Smooth muscle cell of the brain vasculature (primary cell): ENCODE data around the gene C19orf25.
"Not testable (repeated sequence)": the region's sequence is repeated elsewhere in the genome, so short reads cannot be mapped to it uniquely, and the experiment has no call there.

Experiments used
- DNase-seq: peaks from one replicate; pipeline ENCODE4 v3.0.0-alpha.2; 2012; ENCODE audit warnings: low read depth, low spot score

Gene C19orf25

DNA sequence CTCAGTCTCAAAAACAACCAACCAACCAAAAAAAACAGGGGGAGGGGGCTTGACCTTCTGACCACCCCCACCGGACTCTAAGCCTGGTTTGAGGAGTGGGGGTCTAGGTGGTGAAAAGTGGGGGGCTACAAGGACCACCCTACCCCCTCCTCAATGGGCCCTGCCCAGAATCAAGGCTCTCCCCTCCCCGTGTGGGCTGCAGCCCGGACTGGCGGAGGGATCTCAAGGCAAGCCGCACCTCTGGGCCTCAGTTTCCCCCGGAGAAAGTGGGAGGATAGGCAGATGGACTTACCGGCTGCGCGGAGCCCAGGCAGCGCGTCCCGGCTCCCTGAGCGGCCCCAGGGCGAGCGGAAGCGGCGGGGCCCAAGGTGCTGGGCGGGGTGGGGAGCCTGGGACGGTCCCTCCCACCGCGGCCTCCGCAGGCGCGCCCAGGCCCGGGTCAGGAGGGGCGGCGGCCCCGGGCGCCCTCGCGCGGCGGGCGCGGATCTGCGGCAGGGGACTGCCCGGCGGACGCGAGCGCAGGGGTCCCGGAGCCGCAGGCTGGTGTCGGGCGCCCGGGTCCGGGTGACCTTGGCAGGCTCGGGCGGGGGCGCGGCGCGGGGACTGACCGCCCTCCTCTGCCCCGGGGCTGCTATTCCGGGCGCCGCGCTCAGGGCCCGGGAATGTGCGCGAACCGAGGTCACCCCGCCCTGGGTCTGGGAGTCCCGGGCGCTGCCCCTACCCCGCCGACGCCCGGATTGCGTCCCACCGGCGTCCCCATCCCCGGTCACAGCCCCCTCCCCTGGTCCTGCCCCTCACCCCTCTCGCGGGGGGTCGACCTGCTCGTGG lies 33.9 kb upstream of the C19orf25 start, which contains the start of gene ADAMTSL5:
Gene ADAMTSL5, minus strand, starts transcription at position 349 of the 828 bp plus-strand sequence. CDS start 2,076 bp downstream, outside the sequence.
- DNase-seq = no peak

DNA sequence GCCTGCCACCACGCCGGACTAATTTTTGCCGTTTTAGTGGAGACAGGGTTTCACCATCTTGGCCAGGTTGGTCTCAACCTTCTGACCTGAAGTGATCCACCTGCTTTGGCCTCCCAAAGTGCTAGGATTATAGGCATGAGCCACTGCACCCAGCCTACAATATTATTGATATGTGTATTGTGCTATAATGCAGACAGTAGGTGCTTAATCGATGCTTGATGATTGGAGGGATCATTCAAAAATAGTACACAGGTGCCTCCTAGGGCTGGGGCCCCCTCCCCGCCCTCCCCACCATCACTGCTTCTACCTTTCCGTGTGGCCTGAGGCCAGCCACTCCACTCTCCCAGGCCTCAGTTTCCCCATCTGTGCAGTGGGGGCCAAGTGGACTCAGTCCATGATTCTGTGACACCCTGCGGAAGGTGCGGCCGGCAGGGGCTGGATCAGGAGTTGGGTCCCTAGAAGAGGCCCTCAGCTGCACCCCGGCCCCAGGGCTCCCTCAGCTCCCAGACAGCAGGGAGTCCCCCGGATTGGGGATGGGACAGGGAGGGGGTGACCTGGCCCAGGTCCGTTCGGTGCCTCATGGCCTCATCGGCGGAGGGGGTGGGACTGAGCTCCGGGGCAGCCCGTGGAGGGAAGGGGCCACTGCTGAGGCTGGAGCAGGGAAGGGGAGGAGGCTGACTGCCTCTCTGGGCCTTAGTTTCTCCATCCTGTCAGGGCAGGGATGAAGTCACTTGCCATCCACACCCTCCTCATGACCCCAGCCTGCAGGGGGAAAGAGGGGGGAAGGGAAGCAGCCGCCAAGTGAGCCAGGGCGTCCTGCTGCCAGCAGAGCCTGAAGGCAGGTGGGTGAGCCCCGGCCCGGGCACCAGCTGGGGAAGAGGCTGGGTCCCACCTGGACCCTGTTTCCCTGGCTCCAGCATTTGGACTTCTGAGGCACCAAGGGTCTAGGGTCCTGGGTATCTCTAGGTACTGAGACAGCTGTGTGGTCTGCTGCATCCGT lies 32.6 kb upstream of the C19orf25 start:
- DNase-seq = no peak

DNA sequence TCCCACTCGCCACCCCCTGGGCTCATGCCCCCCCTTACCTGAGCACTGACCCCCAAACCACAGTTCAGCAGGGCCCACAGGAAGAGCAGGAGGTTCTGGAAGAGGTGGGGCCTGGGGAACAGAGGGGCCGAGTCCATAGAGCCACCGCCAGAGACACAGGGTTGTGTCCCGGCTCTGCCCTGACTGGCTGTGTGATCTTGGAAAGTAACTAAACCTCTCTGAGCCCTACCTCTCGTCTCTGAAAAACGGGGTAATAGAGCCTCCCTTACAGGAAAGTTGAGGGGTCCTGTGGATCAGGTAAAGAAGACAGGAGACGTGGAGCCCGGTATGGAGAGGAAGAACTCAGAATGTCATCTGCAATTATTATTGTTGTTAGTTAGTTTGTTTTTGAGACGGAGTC lies 31.8 kb upstream of the C19orf25 start:
- DNase-seq = no peak

DNA sequence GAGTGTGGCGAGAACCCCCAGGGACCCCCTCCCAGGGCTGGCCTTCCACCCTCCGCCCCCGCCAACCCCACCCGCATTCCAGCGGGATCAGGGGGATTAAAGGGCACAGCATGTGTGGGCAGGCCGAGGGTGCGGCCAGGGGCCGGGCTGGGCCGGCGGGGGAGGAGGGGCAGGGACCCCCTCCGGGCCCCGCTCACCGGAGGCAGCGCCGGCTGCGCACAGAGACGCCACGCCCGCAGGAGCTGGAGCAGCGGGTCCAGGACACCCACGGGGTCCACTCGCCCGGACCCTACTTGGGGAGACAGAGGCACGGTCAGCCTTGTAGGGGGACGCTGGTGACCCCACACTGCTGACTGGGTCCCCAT lies 31.4 kb upstream of the C19orf25 start:
- no peak for DNase-seq

DNA sequence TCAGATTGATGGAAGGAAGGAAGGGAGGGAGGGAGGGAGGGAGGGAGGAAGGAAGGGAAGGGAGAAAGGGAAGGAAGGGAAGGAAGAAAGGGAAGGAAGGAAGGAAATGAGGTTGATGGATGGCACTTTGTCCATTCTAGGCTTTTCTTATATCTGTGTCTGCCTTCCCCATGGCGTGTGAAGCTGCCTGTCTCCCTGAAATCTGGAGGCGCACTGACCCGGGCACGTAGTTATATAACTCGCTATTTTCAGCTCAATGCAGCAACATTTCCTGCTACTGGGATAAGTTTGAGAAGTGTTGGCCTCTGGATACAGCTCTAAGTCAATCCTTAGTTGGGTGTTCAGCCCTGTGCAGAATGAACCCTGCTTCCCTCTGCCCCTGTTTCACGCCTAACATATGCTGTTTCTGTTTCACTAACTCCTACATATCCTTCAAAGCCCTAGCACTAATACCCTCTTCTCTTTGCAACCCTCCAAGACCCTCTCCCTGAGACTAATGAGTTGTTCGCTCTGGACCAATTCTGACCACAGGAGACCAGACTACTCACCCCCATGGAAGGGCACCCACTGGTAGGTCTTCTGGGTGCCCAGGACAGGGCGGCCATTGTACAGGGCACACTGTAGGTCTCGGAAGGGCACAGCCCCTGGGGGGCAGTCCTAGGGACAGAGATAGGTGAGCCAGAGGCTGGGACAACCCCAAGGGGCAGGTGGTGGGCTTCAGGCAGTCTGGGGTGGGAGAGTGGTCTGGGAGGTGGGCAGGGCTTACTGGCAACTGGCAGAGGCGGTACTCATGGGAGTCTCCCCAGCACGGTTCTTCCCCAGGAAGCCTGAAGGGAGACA lies 30.8 kb upstream of the C19orf25 start:
- DNase-seq = no peak

DNA sequence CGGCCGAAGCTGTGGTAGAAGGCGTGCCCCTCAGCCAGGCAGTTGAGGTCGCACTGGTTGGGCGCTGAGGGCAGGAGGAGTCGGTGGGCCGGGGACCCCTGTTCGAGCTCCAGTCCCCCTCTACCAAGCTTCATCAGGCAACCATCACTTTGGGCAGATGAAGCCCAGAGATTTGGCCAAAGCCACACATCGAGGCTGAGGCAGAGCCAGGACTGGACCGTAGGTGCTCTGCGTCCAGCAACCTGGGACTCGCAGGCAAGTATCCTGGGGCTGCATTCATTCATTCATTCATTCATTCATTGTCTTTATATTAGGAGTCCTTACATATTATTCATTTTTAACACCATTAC lies 29.5 kb upstream of the C19orf25 start:
- no peak for DNase-seq

DNA sequence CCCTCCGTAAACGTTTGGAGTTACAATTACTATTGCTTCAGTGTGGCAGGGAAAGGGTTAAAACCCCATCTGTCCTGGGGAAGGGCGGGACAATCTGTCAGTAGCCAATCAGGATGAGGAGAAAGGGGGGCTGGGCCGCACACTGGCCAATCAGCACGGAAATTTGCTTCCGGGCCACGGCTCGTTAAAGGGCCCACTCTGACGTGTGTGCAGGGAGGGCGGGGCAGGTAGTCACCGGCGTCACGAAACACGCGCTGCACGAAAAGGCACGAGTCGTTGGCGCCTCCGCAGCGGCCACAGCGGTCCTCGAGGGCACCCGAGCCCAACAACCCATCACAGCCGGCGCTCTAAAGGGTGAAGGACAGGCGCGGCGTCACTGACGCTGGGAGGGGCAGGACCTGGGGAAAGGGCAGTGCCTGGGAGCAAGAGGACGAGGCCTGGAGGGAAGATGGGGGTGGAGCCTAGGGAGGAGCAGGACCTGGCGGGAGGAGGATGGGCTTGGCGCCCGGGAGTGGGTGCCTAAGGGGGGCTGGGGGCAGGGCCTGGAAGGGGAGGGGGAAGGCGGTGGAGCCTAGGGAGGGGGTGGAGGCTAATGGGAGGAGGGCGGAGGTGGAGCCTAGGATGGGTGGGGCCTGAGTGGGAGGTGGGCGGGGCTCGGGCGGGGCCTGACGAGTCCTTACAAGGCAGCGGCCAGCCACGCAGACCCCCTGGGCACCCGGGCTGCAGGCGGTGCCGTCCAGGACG lies 28.9 kb upstream of the C19orf25 start:
- DNase-seq = peak; percentile 85

DNA sequence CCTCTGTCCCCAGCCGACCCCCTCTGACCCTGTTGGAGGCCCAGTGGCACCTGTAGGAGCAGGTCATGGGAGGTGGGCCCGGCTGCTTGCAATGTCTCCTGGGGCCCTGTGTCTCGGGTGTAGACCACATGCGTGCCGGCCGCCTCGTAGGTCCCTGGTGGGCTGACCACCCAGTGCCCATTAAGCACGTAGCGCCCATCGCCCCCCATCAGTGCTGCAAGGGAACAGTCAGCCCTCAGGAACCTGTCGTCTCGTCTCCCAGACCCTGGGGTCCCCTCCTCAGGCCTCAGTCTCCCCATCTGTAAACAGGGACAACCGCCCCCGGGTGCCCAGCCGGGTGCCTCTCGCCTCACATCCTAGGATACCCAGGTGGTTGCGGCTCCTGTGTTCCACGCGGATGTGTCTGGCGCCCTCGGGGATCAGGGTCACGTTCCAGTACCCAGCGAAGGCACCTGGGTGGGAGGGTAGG lies 28.2 kb upstream of the C19orf25 start:
- DNase-seq = no peak

DNA sequence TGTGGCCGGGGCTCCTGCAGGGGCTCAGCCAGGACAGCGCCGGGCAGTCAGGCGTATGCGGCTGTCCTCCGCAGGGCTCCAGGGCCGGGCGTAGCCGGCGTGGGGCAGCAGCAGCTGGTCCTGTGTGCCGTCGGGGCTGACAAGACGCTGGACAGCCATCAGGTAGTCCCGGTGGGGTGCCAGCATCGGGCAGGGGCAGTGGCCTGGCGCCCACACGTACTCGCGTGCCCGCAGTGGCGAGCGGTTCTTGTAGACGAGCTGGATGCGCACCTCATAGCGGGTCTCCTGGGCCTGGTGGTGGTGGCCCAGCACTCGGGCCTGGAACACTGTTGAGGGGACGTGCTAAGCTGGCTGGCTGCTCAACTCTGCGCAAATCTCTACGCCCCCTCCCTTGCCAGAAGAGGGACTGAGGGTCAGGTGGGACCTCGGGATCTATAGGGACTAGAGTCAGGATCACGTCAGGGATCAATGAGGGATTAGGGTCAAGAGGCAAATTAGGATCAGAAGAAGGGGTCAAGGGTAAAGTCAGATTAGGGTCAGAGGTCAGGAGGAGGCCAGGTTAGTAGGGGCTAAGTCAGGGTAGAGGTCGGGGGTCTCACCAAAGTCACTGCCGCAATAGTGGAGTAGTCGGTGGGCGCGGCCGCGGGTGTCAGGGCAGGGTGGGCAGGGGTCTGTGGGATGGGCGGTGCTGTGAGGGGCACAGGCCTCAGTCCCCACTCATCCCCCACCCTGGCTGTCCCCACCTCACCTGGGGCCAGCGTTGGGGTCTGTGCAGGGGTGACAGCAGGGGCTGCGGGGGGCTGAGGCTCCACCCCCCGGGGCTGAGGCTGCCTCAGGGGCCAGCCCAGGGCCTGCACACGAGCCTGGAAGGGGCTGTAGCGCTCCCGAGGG lies 27.2 kb upstream of the C19orf25 start:
- DNase-seq = no peak

DNA sequence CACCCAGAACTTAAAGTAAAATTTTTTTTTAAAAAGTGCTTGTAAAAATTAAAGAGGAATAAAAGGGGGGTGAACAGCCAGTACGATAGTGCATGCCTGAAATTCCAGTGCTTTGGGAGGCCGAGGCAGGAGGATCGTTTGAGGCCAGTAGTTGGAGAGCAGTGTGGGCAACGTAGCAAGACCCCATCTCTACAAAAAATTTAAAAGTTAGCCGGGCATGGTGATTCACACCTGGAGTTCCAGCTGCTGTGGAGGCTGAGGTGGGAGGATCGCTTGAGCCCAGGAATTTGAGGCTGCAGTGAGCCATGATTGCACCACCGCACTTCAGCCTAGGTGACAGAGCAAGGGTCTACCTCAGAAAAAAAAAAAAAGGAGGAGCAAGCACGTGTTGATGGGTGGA lies 26.0 kb upstream of the C19orf25 start:
- DNase-seq = no peak

DNA sequence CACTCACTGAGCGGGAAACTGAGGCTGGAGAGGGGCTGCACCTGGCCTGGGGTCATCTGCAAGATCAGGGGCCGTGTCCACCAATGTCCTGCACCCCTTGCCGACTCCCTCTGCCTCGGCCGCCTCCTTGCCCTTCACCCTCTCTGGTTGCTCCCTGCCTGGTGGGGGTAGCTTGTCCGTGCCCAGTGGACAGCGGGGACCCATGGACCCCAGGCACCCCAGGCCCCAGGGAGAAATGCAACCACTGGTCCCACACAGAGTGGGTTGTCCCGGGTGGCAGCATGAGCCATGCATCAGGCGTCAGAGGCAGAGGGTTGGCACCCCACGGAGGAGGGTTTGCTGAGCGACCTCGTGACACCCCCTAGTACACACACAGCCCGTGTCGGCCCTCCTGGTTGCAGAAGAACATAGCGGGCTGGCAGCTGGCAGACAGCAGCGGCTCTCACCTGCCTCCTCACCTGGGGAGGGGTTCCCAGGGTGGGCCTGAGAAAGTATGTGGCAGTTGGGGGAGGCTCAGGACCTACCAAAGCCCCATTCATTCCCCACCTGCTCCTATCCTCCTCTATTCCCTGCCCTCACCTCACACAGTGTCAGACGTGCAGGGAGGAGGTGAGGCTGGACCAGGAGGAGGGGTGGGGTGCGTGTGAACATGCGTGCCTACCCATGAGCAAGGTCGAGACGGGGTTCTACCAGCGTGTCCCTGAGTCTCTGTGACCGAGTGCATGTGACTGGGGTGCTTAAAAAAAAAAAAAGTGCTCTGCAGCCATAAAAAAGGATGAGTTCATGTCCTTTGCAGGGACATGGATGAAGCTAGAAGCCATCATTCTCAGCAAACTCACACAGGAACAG lies 25.1 kb upstream of the C19orf25 start:
- DNase-seq = no peak

DNA sequence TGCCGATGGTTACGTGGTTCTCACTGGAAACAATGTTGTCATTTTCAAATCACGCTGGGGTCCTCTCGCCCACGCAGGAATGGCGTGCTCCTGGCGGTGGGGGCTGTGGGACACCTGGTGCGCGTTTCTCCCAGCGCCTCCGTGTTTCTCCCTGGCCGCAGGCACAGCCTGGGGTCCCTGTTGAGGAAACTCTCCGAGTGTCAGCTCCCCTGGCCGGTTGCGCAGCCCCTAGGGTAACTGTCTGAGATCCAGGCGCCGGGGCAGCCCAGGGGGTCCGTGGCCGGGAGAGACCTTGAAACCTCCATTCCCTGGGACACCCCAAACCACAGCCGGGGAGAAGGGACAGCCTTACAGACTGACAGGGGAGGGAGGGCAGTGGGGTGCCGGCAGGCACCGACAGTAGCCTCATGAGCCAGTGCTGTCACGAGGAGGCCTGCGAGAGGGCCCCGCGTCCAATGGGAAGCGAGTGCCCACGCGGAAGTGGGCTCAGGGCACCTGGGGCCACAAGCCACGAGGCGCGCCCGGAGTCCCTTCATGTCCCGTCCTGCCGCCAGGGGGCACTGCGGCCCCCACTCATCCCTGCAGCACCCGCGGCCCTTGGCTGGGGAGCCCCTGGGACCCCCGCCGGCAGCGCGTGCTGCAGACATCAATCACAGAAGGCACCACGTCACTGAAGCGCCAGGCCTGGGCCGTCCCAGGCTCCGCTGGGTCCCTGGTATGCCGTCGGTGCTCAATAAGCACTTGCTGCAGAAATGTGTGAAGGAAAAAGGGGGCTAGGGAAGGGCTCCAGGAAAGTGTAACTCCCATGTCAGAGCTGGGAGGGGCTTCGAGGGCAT lies 24.3 kb upstream of the C19orf25 start:
- no peak for DNase-seq

DNA sequence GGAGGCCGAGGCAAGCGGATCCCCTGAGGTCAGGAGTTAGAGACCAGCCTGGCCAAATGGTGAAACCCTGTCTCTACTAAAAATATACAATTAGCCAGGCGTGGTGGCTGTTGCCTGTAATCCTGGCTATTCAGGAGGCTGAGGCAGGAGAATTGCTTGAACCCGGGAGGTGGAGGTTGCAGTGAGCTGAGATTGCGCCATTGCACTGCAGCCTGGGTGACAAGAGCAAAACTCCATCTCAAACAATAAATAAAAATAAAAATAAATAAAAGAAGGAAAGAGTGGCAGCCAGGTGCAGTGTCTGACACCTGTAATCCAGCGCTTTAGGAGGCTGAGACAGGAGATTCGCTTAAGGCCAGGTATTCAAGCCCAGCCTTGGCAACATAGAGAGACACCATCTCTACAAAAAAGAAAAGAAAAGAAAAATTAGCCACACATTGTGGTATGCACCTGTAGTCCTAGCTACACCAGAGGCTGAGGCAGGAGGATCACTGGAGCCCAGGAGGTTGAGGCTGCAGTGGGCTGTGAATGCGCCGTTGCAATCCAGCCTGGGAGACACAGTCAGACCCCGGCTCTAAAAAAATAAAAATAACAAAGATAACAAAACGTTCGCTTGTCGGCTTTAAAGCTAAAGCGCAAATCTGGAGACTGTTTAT lies 23.5 kb upstream of the C19orf25 start:
- no peak for DNase-seq

DNA sequence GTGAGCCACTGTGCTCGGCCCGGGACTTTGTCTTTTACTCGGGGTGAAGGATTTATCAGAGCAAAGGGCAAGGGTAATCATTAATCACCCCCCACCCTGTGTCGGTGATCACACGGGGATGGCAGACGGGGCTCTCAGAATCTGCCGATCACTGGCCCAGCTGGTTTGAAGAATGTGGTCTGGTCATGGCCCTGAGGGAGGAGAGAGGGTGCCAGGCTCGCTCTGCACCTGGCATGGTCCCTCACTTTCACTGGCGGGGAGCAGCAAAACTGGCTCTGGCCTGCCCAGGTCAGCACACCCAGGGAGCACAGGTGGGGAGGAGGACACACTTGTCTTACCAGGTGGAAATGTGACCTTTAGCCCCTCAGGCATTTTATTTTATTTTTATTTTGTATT lies 22.2 kb upstream of the C19orf25 start:
- no peak for DNase-seq

DNA sequence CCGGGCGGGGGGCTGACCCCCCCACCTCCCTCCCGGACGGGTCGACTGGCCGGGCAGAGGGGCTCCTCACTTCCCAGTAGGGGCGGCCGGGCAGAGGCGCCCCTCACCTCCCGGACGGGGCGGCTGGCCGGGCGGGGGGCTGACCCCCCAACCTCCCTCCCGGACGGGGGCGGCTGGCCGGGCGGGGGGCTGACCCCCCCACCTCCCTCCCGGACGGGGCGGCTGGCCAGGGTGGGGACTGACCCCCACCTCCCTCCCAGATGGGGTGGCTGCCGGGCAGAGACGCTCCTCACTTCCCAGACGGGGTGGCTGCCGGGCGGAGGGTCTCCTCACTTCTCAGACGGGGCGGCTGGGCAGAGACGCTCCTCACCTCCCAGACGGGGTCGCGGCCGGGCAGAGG lies 20.2 kb upstream of the C19orf25 start:
- DNase-seq = not testable (repeated sequence)

DNA sequence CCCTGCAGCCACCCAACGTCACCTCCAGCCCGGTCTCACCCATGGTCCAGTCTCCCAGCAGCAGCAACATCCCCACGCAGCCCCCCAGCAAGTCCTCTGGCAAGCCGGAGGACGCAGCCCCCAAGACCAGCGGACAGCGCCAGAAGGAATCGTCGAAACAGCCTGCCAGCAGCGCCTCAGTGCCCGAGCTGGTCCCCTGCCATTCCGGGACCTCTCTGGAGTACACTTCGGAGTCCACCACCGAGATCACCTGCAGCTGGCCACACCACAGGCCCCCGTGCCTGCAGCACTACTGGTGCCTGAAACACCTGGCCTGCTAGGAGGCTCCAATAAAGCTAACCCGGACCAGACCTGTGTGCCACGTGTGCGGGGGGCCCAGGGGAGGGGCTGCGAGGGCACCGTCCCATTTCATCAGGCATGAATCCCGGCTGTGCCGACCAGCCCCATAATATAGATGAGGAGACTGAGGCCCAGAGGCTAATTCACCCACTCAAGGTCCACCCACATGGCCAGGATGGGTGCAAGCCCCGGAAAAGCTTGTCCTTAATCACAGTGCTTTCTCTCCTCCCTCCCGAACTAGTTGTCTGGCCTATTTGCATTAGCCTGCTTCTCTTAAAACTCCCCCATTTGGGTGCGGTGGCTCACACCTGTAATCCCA lies 18.7 kb upstream of the C19orf25 start:
- no peak for DNase-seq
